Measurements from ENCODE around the gene LDLR. TPM values are rescaled to one million over a fixed set of nuclear protein-coding genes. Genes with fewer than 3 reads are reported as not detected.

The LDLR gene
- total RNA-seq, 1 donor: 326 TPM

GRCh38 chr19:11105014-11105636, 15.9 kb downstream of the LDLR start:
- Histone ChIP-seq H3K79me2 (ENCODE audit: insufficient read depth, low read length) (peaks cover 32% of the 10 kb centered on the region), H3K4me2 (ENCODE audit: insufficient read depth, low read length) (no peak overlapping the region), H3K27ac (ENCODE audit: low read depth, low read length) (no peak overlapping the region), H4K20me1 (ENCODE audit: insufficient read depth, low read length) (peaks cover 13% of the 10 kb centered on the region), H2AFZ (ENCODE audit: low read length) (no peak overlapping the region), H3K9me3 (ENCODE audit: low read depth, low read length) (no peaks in the 10 kb centered on the region), H3K27me3 (ENCODE audit: insufficient read depth, low read length) (no peaks in the 10 kb centered on the region), H3K4me1 (ENCODE audit: insufficient read depth, low read length) (no peaks in the 10 kb centered on the region), H3K4me3 (ENCODE audit: insufficient read depth, low read length) (no peak overlapping the region), H3K36me3 (ENCODE audit: insufficient read depth, low read length) (peaks cover 85% of the 10 kb centered on the region)
- TF ChIP-seq, protein P1, sequence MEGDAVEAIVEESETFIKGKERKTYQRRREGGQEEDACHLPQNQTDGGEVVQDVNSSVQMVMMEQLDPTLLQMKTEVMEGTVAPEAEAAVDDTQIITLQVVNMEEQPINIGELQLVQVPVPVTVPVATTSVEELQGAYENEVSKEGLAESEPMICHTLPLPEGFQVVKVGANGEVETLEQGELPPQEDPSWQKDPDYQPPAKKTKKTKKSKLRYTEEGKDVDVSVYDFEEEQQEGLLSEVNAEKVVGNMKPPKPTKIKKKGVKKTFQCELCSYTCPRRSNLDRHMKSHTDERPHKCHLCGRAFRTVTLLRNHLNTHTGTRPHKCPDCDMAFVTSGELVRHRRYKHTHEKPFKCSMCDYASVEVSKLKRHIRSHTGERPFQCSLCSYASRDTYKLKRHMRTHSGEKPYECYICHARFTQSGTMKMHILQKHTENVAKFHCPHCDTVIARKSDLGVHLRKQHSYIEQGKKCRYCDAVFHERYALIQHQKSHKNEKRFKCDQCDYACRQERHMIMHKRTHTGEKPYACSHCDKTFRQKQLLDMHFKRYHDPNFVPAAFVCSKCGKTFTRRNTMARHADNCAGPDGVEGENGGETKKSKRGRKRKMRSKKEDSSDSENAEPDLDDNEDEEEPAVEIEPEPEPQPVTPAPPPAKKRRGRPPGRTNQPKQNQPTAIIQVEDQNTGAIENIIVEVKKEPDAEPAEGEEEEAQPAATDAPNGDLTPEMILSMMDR (IDR thresholded peaks at IDR 0.05; ENCODE audit: extremely low read depth, low read depth, low read length): no peak
- peak; percentile 22 for DNase-seq (ENCODE audit: insufficient read length, low spot score, missing footprints)

DNA sequence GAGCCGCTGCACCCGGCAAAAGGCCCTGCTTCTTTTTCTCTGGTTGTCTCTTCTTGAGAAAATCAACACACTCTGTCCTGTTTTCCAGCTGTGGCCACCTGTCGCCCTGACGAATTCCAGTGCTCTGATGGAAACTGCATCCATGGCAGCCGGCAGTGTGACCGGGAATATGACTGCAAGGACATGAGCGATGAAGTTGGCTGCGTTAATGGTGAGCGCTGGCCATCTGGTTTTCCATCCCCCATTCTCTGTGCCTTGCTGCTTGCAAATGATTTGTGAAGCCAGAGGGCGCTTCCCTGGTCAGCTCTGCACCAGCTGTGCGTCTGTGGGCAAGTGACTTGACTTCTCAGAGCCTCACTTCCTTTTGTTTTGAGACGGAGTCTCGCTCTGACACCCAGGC, 17.2 kb downstream of the LDLR start:
- Histone ChIP-seq H4K20me1 (ENCODE audit: insufficient read depth, low read length) (peaks cover 14% of the 10 kb centered on the region), H3K4me3 (ENCODE audit: insufficient read depth, low read length) (no peak overlapping the region), H2AFZ (ENCODE audit: low read length) (no peak overlapping the region), H3K27ac (ENCODE audit: low read depth, low read length) (no peak overlapping the region), H3K79me2 (ENCODE audit: insufficient read depth, low read length) (peaks cover 26% of the 10 kb centered on the region), H3K36me3 (ENCODE audit: insufficient read depth, low read length) (peaks cover 89% of the 10 kb centered on the region), H3K4me2 (ENCODE audit: insufficient read depth, low read length) (no peak overlapping the region), H3K27me3 (ENCODE audit: insufficient read depth, low read length) (no peaks in the 10 kb centered on the region), H3K9me3 (ENCODE audit: low read depth, low read length) (no peaks in the 10 kb centered on the region), H3K4me1 (ENCODE audit: insufficient read depth, low read length) (no peaks in the 10 kb centered on the region)
- DNase-seq (ENCODE audit: insufficient read length, low spot score, missing footprints): no peak
- TF ChIP-seq, protein P1 (IDR thresholded peaks at IDR 0.05; ENCODE audit: extremely low read depth, low read depth, low read length): no peak

DNA sequence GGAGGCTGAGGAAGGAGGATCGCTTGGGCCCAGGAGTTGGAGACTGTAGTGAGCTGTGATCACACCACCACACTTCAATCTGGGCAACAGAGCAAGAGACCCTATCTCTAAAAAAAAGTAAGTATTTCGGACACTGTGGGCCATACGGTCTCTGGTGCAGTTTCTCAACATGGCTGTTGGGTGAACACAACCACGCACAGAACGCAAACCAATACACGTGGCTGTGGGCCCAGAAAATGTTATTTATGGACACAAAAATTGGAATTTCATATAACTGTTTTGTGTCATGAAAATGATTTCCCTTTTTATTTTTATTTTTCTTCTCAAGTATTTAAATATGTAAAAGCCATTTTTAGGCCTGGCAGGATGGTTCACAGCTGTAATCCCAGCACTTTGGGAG, 19.5 kb downstream of the LDLR start:
- Histone ChIP-seq H3K27ac (ENCODE audit: low read depth, low read length) (no peak overlapping the region), H3K4me1 (ENCODE audit: insufficient read depth, low read length) (no peaks in the 10 kb centered on the region), H3K4me2 (ENCODE audit: insufficient read depth, low read length) (no peak overlapping the region), H3K27me3 (ENCODE audit: insufficient read depth, low read length) (no peaks in the 10 kb centered on the region), H3K79me2 (ENCODE audit: insufficient read depth, low read length) (peaks cover 19% of the 10 kb centered on the region), H3K9me3 (ENCODE audit: low read depth, low read length) (no peaks in the 10 kb centered on the region), H3K36me3 (ENCODE audit: insufficient read depth, low read length) (peaks cover 87% of the 10 kb centered on the region), H2AFZ (ENCODE audit: low read length) (no peak overlapping the region), H3K4me3 (ENCODE audit: insufficient read depth, low read length) (no peak overlapping the region), H4K20me1 (ENCODE audit: insufficient read depth, low read length) (peaks cover 9% of the 10 kb centered on the region)
- no peak for DNase-seq (ENCODE audit: insufficient read length, low spot score, missing footprints)
- TF ChIP-seq, protein P1 (IDR thresholded peaks at IDR 0.05; ENCODE audit: extremely low read depth, low read depth, low read length): no peak

- H3K27me3 ChIP-seq (ENCODE audit: insufficient read depth, low read length): no peaks in the 10 kb centered on the region
- no peak overlapping the region for H3K27ac ChIP-seq (ENCODE audit: low read depth, low read length)
- peaks cover 9% of the 10 kb centered on the region for H3K79me2 ChIP-seq (ENCODE audit: insufficient read depth, low read length)
- no peak overlapping the region for H2AFZ ChIP-seq (ENCODE audit: low read length)
- H3K4me3 ChIP-seq (ENCODE audit: insufficient read depth, low read length): no peak overlapping the region
- H3K4me1 ChIP-seq (ENCODE audit: insufficient read depth, low read length): no peaks in the 10 kb centered on the region
- peaks cover 3% of the 10 kb centered on the region for H4K20me1 ChIP-seq (ENCODE audit: insufficient read depth, low read length)
- TF ChIP-seq, protein P1 (IDR thresholded peaks at IDR 0.05; ENCODE audit: extremely low read depth, low read depth, low read length): no peak
- H3K9me3 ChIP-seq (ENCODE audit: low read depth, low read length): no peaks in the 10 kb centered on the region
- H3K4me2 ChIP-seq (ENCODE audit: insufficient read depth, low read length): no peak overlapping the region
- DNase-seq (ENCODE audit: insufficient read length, low spot score, missing footprints): peak; percentile 74
- H3K36me3 ChIP-seq (ENCODE audit: insufficient read depth, low read length): peaks cover 81% of the 10 kb centered on the region
Measured at GRCh38 chr19:11111117-11111770, 22.0 kb downstream of the LDLR start.
